ENCODE measurements around the gene OS9. TPM values are rescaled to one million over a fixed set of nuclear protein-coding genes. Genes with fewer than 3 reads are reported as not detected.

The OS9 gene
- total and polyA plus RNA-seq, 4 donors = 136 to 357 (median 216) TPM

GRCh38 chr12:57762463-57762862 is 68.5 kb downstream of the OS9 start:
- WGBS = 94% methylated on average over 2 of the region's 2 CpGs
- peaks cover 0 to 7% (median 0%) of the 10 kb centered on the region in 4 donors for H3K36me3 ChIP-seq (ENCODE audit: control insufficient read depth in 4 of 4, insufficient read depth in 3 of 4, low read depth in 1 of 4, low read length in 3 of 4)
- DNase-seq (ENCODE audit: low spot score) = no peak
- H3K9me3 ChIP-seq (ENCODE audit: control insufficient read depth in 4 of 4, low read length in 3 of 4) = no peaks in the 10 kb centered on the region
- H3K4me3 ChIP-seq (ENCODE audit: low read depth in 1 of 3, low read length in 3 of 3) = no peak overlapping the region
- peaks cover 5 to 30% (median 20%) of the 10 kb centered on the region in 4 donors for H3K4me1 ChIP-seq (ENCODE audit: control insufficient read depth in 4 of 4, insufficient read depth in 4 of 4, low read length in 3 of 4)
- no peak for TF ChIP-seq FOXA2 (IDR thresholded peaks at IDR 0.05)
- no peak for TF ChIP-seq RXRA (IDR thresholded peaks at IDR 0.05)
- TF ChIP-seq, protein P1, sequence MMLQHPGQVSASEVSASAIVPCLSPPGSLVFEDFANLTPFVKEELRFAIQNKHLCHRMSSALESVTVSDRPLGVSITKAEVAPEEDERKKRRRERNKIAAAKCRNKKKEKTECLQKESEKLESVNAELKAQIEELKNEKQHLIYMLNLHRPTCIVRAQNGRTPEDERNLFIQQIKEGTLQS (IDR thresholded peaks at IDR 0.05) = no peak
- no peak for TF ChIP-seq HNF4G (IDR thresholded peaks at IDR 0.05)
- no peak for TF ChIP-seq MAX (IDR thresholded peaks at IDR 0.05)
- no peak for TF ChIP-seq HNF4A (conservative IDR thresholded peaks at IDR 0.05)
- TF ChIP-seq RAD21 (IDR thresholded peaks at IDR 0.05) = no peak
- no peak for TF ChIP-seq NR2F2 (IDR thresholded peaks at IDR 0.05)
- no peak for TF ChIP-seq YY1 (IDR thresholded peaks at IDR 0.05)
- TF ChIP-seq REST (IDR thresholded peaks at IDR 0.05) = no peak
- peaks cover 0 to 13% (median 6%) of the 10 kb centered on the region in 4 donors for H3K27me3 ChIP-seq (ENCODE audit: control insufficient read depth in 4 of 4, insufficient read depth in 4 of 4, low read length in 3 of 4)
- no peak overlapping the region for H3K27ac ChIP-seq (ENCODE audit: low read depth in 1 of 2, low read length in 2 of 2)
- H3K9ac ChIP-seq (ENCODE audit: low read depth in 1 of 2, low read length in 2 of 2) = no peak overlapping the region

GRCh38 chr12:57763881-57764661 is 70.1 kb downstream of the OS9 start:
- Histone ChIP-seq H3K4me1 (ENCODE audit: control insufficient read depth in 4 of 4, insufficient read depth in 4 of 4, low read length in 3 of 4) (peaks cover 5 to 30% (median 20%) of the 10 kb centered on the region in 4 donors), H3K27ac (ENCODE audit: low read depth in 1 of 2, low read length in 2 of 2) (no peak overlapping the region), H3K9ac (ENCODE audit: low read depth in 1 of 2, low read length in 2 of 2) (no peak overlapping the region), H3K27me3 (ENCODE audit: control insufficient read depth in 4 of 4, insufficient read depth in 4 of 4, low read length in 3 of 4) (peaks cover 0 to 14% (median 6%) of the 10 kb centered on the region in 4 donors), H3K36me3 (ENCODE audit: control insufficient read depth in 4 of 4, insufficient read depth in 3 of 4, low read depth in 1 of 4, low read length in 3 of 4) (peaks cover 2 to 9% (median 6%) of the 10 kb centered on the region in 4 donors), H3K9me3 (ENCODE audit: control insufficient read depth in 4 of 4, low read length in 3 of 4) (no peaks in the 10 kb centered on the region), H3K4me3 (ENCODE audit: low read depth in 1 of 3, low read length in 3 of 3) (no peak overlapping the region)
- no peak for DNase-seq (ENCODE audit: low spot score)
- TF ChIP-seq, protein P2, sequence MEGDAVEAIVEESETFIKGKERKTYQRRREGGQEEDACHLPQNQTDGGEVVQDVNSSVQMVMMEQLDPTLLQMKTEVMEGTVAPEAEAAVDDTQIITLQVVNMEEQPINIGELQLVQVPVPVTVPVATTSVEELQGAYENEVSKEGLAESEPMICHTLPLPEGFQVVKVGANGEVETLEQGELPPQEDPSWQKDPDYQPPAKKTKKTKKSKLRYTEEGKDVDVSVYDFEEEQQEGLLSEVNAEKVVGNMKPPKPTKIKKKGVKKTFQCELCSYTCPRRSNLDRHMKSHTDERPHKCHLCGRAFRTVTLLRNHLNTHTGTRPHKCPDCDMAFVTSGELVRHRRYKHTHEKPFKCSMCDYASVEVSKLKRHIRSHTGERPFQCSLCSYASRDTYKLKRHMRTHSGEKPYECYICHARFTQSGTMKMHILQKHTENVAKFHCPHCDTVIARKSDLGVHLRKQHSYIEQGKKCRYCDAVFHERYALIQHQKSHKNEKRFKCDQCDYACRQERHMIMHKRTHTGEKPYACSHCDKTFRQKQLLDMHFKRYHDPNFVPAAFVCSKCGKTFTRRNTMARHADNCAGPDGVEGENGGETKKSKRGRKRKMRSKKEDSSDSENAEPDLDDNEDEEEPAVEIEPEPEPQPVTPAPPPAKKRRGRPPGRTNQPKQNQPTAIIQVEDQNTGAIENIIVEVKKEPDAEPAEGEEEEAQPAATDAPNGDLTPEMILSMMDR (IDR thresholded peaks at IDR 0.05; ENCODE audit: low read depth, low read length, missing input control) = no peak
- TF ChIP-seq JUND (IDR thresholded peaks at IDR 0.05) (no peak), FOXA2 (IDR thresholded peaks at IDR 0.05) (no peak), HNF4G (IDR thresholded peaks at IDR 0.05) (no peak), NR2F2 (IDR thresholded peaks at IDR 0.05) (no peak), REST (IDR thresholded peaks at IDR 0.05) (no peak), MAX (IDR thresholded peaks at IDR 0.05) (no peak), RAD21 (IDR thresholded peaks at IDR 0.05) (no peak), EGR1 (IDR thresholded peaks at IDR 0.05; ENCODE audit: low read depth in 2 of 2) (no peak), GABPA (IDR thresholded peaks at IDR 0.05 in 1 of 2, conservative IDR thresholded peaks at IDR 0.05 in 1 of 2) (no peak), SP1 (IDR thresholded peaks at IDR 0.05) (no peak), TAF1 (conservative IDR thresholded peaks at IDR 0.05) (no peak), RXRA (IDR thresholded peaks at IDR 0.05) (no peak), FOXA1 (IDR thresholded peaks at IDR 0.05) (no peak)
- TF ChIP-seq, protein P1 (IDR thresholded peaks at IDR 0.05) = no peak
- 79% methylated on average over 6 of the region's 6 CpGs for WGBS
